Measurements from ENCODE around the gene MFGE8. TPM values are rescaled to one million over a fixed set of nuclear protein-coding genes. Genes with fewer than 3 reads are reported as not detected.

The MFGE8 gene
- total and polyA plus RNA-seq, 4 donors, result 78.6 to 135 (median 96.1) TPM

DNA sequence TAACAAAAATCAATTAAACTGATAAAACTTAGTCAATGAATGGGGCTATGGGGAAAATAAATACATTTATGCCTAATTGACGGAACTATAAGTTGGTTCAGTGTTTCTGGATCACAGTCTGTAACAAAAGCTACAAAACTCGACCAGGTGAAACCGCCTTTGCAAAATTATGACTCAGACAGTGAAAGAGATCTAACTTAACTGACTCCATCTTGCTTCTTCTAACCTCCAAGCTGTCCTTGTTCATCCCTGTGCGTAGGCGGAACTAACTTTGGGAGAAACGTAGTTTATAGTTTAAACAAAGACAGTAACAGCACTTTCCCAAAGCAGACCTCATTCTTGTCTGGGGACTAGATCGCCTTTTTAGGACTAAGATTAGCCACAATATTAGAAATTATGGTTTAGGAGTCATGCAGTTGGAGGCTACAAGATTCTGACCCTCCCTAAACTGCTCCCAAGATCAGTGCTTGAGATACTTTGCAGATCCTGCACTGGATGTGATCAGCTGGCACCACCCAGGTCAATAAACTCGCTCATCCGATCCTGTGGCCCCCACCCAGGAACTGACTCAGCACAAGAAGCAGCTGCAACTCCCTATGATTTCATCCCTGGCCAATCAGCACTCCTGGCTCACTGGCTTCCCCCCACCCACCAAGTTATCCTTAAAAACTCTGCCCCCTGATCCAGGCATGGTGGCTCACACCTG, 7.2 kb upstream of the MFGE8 start:
- ATAC-seq (ENCODE audit: insufficient read depth, low FRiP score) (no peak), DNase-seq (no peak)
- Histone ChIP-seq H3K4me1 (ENCODE audit: control insufficient read depth in 5 of 5, insufficient read depth in 5 of 5, low read length in 5 of 5) (peaks cover 0 to 3% (median 0%) of the 10 kb centered on the region in 5 donors), H3K9ac (ENCODE audit: insufficient read depth in 1 of 2, low read length in 2 of 2) (no peak overlapping the region), H3K27ac (ENCODE audit: low read depth in 1 of 2, low read length in 1 of 2) (no peak overlapping the region), H3K4me3 (no peak overlapping the region), H3K36me3 (ENCODE audit: control insufficient read depth in 4 of 4, insufficient read depth in 4 of 4, low read length in 4 of 4) (no peaks in the 10 kb centered on the region), H3K9me3 (ENCODE audit: control insufficient read depth in 4 of 4, insufficient read depth in 3 of 4, low read length in 3 of 4) (no peaks in the 10 kb centered on the region), H3K27me3 (ENCODE audit: control insufficient read depth in 3 of 3, insufficient read depth in 3 of 3, low read length in 2 of 3) (no peaks in the 10 kb centered on the region)
- no peak for TF ChIP-seq CTCF (IDR thresholded peaks at IDR 0.05; ENCODE audit: control extremely low read depth, extremely low read depth)
- WGBS, 2 donors, result 78 to 81% methylated on average over 9 of the region's 9 CpGs

- Histone ChIP-seq H3K4me1 (ENCODE audit: control insufficient read depth in 5 of 5, insufficient read depth in 5 of 5, low read length in 5 of 5) (peaks cover 0 to 3% (median 0%) of the 10 kb centered on the region in 5 donors), H3K9ac (ENCODE audit: insufficient read depth in 1 of 2, low read length in 2 of 2) (no peak overlapping the region), H3K27ac (ENCODE audit: low read depth in 1 of 2, low read length in 1 of 2) (peak overlapping the region in 1 of 2 donors; percentile 51), H3K27me3 (ENCODE audit: control insufficient read depth in 3 of 3, insufficient read depth in 3 of 3, low read length in 2 of 3) (no peaks in the 10 kb centered on the region), H3K9me3 (ENCODE audit: control insufficient read depth in 4 of 4, insufficient read depth in 3 of 4, low read length in 3 of 4) (no peaks in the 10 kb centered on the region), H3K4me3 (no peak overlapping the region), H3K36me3 (ENCODE audit: control insufficient read depth in 4 of 4, insufficient read depth in 4 of 4, low read length in 4 of 4) (no peaks in the 10 kb centered on the region)
- DNase-seq (no peak), ATAC-seq (ENCODE audit: insufficient read depth, low FRiP score) (peak; percentile 87)
- no peak for TF ChIP-seq CTCF (IDR thresholded peaks at IDR 0.05; ENCODE audit: control extremely low read depth, extremely low read depth)
- WGBS, 2 donors, result 24 to 26% methylated on average over 4 of the region's 4 CpGs
Observed at GRCh38 chr15:88918738-88919137, 5.6 kb upstream of the MFGE8 start.

- Histone ChIP-seq H3K36me3 (ENCODE audit: control insufficient read depth in 4 of 4, insufficient read depth in 4 of 4, low read length in 4 of 4) (no peaks in the 10 kb centered on the region), H3K4me1 (ENCODE audit: control insufficient read depth in 5 of 5, insufficient read depth in 5 of 5, low read length in 5 of 5) (peaks cover 0 to 3% (median 0%) of the 10 kb centered on the region in 5 donors), H3K4me3 (no peak overlapping the region), H3K9me3 (ENCODE audit: control insufficient read depth in 4 of 4, insufficient read depth in 3 of 4, low read length in 3 of 4) (no peaks in the 10 kb centered on the region), H3K9ac (ENCODE audit: insufficient read depth in 1 of 2, low read length in 2 of 2) (no peak overlapping the region), H3K27ac (ENCODE audit: low read depth in 1 of 2, low read length in 1 of 2) (no peak overlapping the region), H3K27me3 (ENCODE audit: control insufficient read depth in 3 of 3, insufficient read depth in 3 of 3, low read length in 2 of 3) (no peaks in the 10 kb centered on the region)
- no peak for TF ChIP-seq CTCF (IDR thresholded peaks at IDR 0.05; ENCODE audit: control extremely low read depth, extremely low read depth)
- 88 to 90% methylated on average over 5 of the region's 5 CpGs for WGBS, 2 donors
- ATAC-seq (ENCODE audit: insufficient read depth, low FRiP score) (no peak), DNase-seq (no peak)
Observed at GRCh38 chr15:88917760-88918159, 4.6 kb upstream of the MFGE8 start.
